GM12801 (cell line): ENCODE measurements around the gene GALNT1.

Experiments
- TF ChIP-seq, protein P1 (sequence below): IDR thresholded peaks from one replicate; pipeline ENCODE4 v1.5.1; 2011; ENCODE audit warnings: control low read depth; ENCODE audit not compliant: insufficient read length; ENCODE audit errors: extremely low read depth

Gene GALNT1

DNA sequence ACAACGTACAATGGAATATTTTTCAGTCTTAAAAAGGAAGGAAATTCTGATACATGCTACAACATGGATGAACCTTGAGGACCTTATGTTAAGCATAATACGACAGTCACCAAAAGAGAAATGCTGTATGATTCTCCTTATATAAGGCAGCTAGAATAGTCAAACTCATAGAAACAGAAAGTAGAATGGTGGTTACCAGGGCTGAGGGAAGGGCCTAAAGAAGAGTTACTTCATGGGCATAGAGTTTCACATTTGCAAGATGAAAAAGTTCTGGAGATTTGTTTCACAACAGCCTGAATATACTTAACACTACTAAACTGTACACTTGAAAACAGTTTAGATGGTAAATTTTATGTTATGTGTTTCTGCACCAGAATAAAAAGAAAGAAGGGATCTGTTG is 113.3 kb downstream of the GALNT1 start:
- TF ChIP-seq, protein P1, sequence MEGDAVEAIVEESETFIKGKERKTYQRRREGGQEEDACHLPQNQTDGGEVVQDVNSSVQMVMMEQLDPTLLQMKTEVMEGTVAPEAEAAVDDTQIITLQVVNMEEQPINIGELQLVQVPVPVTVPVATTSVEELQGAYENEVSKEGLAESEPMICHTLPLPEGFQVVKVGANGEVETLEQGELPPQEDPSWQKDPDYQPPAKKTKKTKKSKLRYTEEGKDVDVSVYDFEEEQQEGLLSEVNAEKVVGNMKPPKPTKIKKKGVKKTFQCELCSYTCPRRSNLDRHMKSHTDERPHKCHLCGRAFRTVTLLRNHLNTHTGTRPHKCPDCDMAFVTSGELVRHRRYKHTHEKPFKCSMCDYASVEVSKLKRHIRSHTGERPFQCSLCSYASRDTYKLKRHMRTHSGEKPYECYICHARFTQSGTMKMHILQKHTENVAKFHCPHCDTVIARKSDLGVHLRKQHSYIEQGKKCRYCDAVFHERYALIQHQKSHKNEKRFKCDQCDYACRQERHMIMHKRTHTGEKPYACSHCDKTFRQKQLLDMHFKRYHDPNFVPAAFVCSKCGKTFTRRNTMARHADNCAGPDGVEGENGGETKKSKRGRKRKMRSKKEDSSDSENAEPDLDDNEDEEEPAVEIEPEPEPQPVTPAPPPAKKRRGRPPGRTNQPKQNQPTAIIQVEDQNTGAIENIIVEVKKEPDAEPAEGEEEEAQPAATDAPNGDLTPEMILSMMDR = no peak

DNA sequence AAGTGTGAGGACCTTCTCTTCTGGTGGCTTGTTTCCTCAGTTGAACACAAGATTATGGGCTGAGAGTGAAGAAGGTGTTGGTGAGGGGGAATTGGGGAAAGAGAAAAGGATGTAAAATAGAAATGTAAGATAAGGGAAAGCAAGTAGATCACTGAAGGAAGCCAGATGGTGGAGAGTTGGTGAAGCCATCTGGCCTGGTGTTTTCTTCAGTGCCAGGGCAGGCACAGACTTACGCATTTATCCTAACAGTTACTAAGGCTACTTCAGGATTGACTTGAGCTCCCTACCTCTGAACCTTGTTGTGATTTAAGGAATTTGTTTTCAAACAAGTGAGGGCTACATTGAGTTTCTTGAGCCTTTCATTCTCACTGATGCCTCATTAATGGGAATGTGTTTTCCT is 113.8 kb downstream of the GALNT1 start:
- TF ChIP-seq, protein P1 = no peak

DNA sequence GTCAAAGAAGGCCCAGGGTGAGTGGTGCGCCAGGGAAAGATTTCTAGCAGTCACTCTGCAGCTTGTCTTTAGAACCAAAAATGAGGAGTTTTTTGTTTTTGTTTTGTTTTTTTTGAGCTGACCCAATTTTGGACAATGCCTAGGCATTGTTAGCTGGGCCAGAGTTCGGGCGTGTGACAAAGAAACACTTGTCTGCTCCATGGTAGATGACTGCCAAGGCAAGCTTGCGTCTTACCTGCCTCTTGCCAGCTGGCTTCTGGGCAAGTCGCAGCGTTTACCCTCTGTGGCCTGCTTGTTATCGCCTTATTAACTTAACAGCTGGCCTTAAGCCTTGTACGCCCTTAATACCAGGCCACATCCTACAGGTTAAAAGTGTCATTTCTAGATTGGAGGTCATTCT is 114.3 kb downstream of the GALNT1 start:
- TF ChIP-seq, protein P1 = no peak

DNA sequence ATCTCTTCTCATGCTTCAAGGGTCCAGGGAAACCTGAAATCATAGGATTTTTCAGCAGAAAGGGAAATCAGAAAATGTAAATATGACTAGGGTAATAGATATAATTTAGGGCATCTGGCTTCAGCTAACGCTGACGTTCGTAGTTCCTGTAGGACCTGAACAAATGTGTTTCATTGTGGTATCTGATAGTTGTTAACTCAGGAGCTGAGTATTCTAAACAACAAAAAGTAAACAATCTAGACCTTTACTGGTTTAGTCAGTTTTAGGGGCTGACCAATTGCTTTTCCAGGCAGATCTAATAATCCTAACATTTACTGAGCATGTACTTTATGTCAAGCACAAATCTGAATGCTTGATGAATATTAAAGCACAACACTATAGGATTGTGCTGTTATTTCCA is 114.8 kb downstream of the GALNT1 start:
- TF ChIP-seq, protein P1 = no peak

GRCh38 chr18:35697869-35698268 is 116.3 kb downstream of the GALNT1 start:
- TF ChIP-seq, protein P1 = no peak

- TF ChIP-seq, protein P1 = no peak
Observed at GRCh38 chr18:35703043-35703688, 121.6 kb downstream of the GALNT1 start.

DNA sequence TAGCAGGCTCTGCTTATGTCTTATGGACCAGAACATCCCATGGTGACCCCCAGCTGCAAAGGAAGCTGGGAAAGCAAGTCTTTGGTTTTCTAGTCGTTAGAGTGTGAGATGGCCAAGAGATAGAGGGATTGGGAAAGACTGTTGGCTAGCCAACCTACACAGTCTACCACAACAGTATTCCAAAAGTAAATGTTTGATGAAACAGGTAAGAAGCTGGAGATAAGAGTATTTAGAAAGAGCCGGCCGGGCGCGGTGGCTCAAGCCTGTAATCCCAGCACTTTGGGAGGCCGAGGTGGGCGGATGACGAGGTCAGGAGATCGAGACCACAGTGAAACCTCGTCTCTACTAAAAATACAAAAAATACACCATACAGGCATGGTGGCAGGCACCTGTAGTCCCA is 124.4 kb downstream of the GALNT1 start:
- TF ChIP-seq, protein P1 = no peak
